ENCODE data around the gene RASSF7.

The RASSF7 gene

GRCh38 chr11:581752-582151 is 21.0 kb downstream of the RASSF7 start:
- no peak overlapping the region for H3K9ac ChIP-seq (ENCODE audit: low read depth, low read length)
- 95% methylated on average over 17 of the region's 17 CpGs for WGBS
- H3K27me3 ChIP-seq (ENCODE audit: insufficient read depth, low read length), result no peaks in the 10 kb centered on the region
- no peaks in the 10 kb centered on the region for H3K9me3 ChIP-seq (ENCODE audit: insufficient read depth, low read depth, low read length)
- no peaks in the 10 kb centered on the region for H3K4me1 ChIP-seq (ENCODE audit: insufficient read depth, low read length)
- H3K27ac ChIP-seq (ENCODE audit: low read depth, low read length), result no peak overlapping the region
- H3K36me3 ChIP-seq (ENCODE audit: insufficient read depth, low read length), result peaks cover 39% of the 10 kb centered on the region
- no peak overlapping the region for H3K4me3 ChIP-seq (ENCODE audit: low read length)

- peaks cover 57% of the 10 kb centered on the region for H3K36me3 ChIP-seq (ENCODE audit: insufficient read depth, low read length)
- no peaks in the 10 kb centered on the region for H3K9me3 ChIP-seq (ENCODE audit: insufficient read depth, low read depth, low read length)
- no peaks in the 10 kb centered on the region for H3K27me3 ChIP-seq (ENCODE audit: insufficient read depth, low read length)
- H3K9ac ChIP-seq (ENCODE audit: low read depth, low read length), result no peak overlapping the region
- no peak overlapping the region for H3K27ac ChIP-seq (ENCODE audit: low read depth, low read length)
- no peaks in the 10 kb centered on the region for H3K4me1 ChIP-seq (ENCODE audit: insufficient read depth, low read length)
- no peak overlapping the region for H3K4me3 ChIP-seq (ENCODE audit: low read length)
- WGBS, result 94% methylated on average over 10 of the region's 10 CpGs
These were observed 23.5 kb downstream of the RASSF7 start for GRCh38 chr11:584287-584686.

GRCh38 chr11:586376-587316 is 25.9 kb downstream of the RASSF7 start:
- Histone ChIP-seq H3K4me1 (ENCODE audit: insufficient read depth, low read length) (no peaks in the 10 kb centered on the region), H3K27me3 (ENCODE audit: insufficient read depth, low read length) (no peaks in the 10 kb centered on the region), H3K27ac (ENCODE audit: low read depth, low read length) (no peak overlapping the region), H3K9me3 (ENCODE audit: insufficient read depth, low read depth, low read length) (no peaks in the 10 kb centered on the region), H3K4me3 (ENCODE audit: low read length) (no peak overlapping the region), H3K36me3 (ENCODE audit: insufficient read depth, low read length) (peaks cover 75% of the 10 kb centered on the region), H3K9ac (ENCODE audit: low read depth, low read length) (no peak overlapping the region)
- 96% methylated on average over 32 of the region's 32 CpGs for WGBS

- no peaks in the 10 kb centered on the region for H3K9me3 ChIP-seq (ENCODE audit: insufficient read depth, low read depth, low read length)
- H3K36me3 ChIP-seq (ENCODE audit: insufficient read depth, low read length), result peaks cover 75% of the 10 kb centered on the region
- H3K27ac ChIP-seq (ENCODE audit: low read depth, low read length), result no peak overlapping the region
- no peak overlapping the region for H3K9ac ChIP-seq (ENCODE audit: low read depth, low read length)
- WGBS, result 95% methylated on average over 7 of the region's 8 CpGs
- no peaks in the 10 kb centered on the region for H3K4me1 ChIP-seq (ENCODE audit: insufficient read depth, low read length)
- H3K27me3 ChIP-seq (ENCODE audit: insufficient read depth, low read length), result no peaks in the 10 kb centered on the region
- no peak overlapping the region for H3K4me3 ChIP-seq (ENCODE audit: low read length)
These were observed 26.8 kb downstream of the RASSF7 start for GRCh38 chr11:587546-587945.

- Histone ChIP-seq H3K9ac (ENCODE audit: low read depth, low read length) (no peak overlapping the region), H3K4me1 (ENCODE audit: insufficient read depth, low read length) (no peaks in the 10 kb centered on the region), H3K9me3 (ENCODE audit: insufficient read depth, low read depth, low read length) (no peaks in the 10 kb centered on the region), H3K27ac (ENCODE audit: low read depth, low read length) (no peak overlapping the region), H3K4me3 (ENCODE audit: low read length) (no peak overlapping the region), H3K36me3 (ENCODE audit: insufficient read depth, low read length) (peaks cover 75% of the 10 kb centered on the region), H3K27me3 (ENCODE audit: insufficient read depth, low read length) (no peaks in the 10 kb centered on the region)
- 95% methylated on average over 6 of the region's 6 CpGs for WGBS
These were observed 27.2 kb downstream of the RASSF7 start for GRCh38 chr11:587978-588380.

- Histone ChIP-seq H3K27me3 (ENCODE audit: insufficient read depth, low read length) (no peaks in the 10 kb centered on the region), H3K27ac (ENCODE audit: low read depth, low read length) (no peak overlapping the region), H3K9ac (ENCODE audit: low read depth, low read length) (no peak overlapping the region), H3K4me1 (ENCODE audit: insufficient read depth, low read length) (no peaks in the 10 kb centered on the region), H3K36me3 (ENCODE audit: insufficient read depth, low read length) (peaks cover 83% of the 10 kb centered on the region), H3K4me3 (ENCODE audit: low read length) (no peak overlapping the region), H3K9me3 (ENCODE audit: insufficient read depth, low read depth, low read length) (no peaks in the 10 kb centered on the region)
- WGBS, result 95% methylated on average over 26 of the region's 26 CpGs
These were observed 29.0 kb downstream of the RASSF7 start for GRCh38 chr11:589798-590197.

GRCh38 chr11:590997-591396 is 30.2 kb downstream of the RASSF7 start:
- H3K27me3 ChIP-seq (ENCODE audit: insufficient read depth, low read length), result no peaks in the 10 kb centered on the region
- no peak overlapping the region for H3K27ac ChIP-seq (ENCODE audit: low read depth, low read length)
- no peaks in the 10 kb centered on the region for H3K4me1 ChIP-seq (ENCODE audit: insufficient read depth, low read length)
- H3K4me3 ChIP-seq (ENCODE audit: low read length), result no peak overlapping the region
- H3K9ac ChIP-seq (ENCODE audit: low read depth, low read length), result no peak overlapping the region
- H3K36me3 ChIP-seq (ENCODE audit: insufficient read depth, low read length), result peaks cover 94% of the 10 kb centered on the region
- WGBS, result 91% methylated on average over 11 of the region's 11 CpGs
- H3K9me3 ChIP-seq (ENCODE audit: insufficient read depth, low read depth, low read length), result no peaks in the 10 kb centered on the region

GRCh38 chr11:592501-592900 is 31.7 kb downstream of the RASSF7 start:
- no peak overlapping the region for H3K27ac ChIP-seq (ENCODE audit: low read depth, low read length)
- no peaks in the 10 kb centered on the region for H3K27me3 ChIP-seq (ENCODE audit: insufficient read depth, low read length)
- H3K9me3 ChIP-seq (ENCODE audit: insufficient read depth, low read depth, low read length), result no peaks in the 10 kb centered on the region
- no peak overlapping the region for H3K4me3 ChIP-seq (ENCODE audit: low read length)
- no peaks in the 10 kb centered on the region for H3K4me1 ChIP-seq (ENCODE audit: insufficient read depth, low read length)
- WGBS, result 96% methylated on average over 22 of the region's 22 CpGs
- peaks cover 93% of the 10 kb centered on the region for H3K36me3 ChIP-seq (ENCODE audit: insufficient read depth, low read length)
- no peak overlapping the region for H3K9ac ChIP-seq (ENCODE audit: low read depth, low read length)

- Histone ChIP-seq H3K9me3 (ENCODE audit: insufficient read depth, low read depth, low read length) (no peaks in the 10 kb centered on the region), H3K4me1 (ENCODE audit: insufficient read depth, low read length) (no peaks in the 10 kb centered on the region), H3K27ac (ENCODE audit: low read depth, low read length) (no peak overlapping the region), H3K9ac (ENCODE audit: low read depth, low read length) (no peak overlapping the region), H3K36me3 (ENCODE audit: insufficient read depth, low read length) (peaks cover 93% of the 10 kb centered on the region), H3K27me3 (ENCODE audit: insufficient read depth, low read length) (no peaks in the 10 kb centered on the region), H3K4me3 (ENCODE audit: low read length) (no peak overlapping the region)
- WGBS, result 96% methylated on average over 10 of the region's 10 CpGs
These were observed 32.1 kb downstream of the RASSF7 start for GRCh38 chr11:592918-593317.

- Histone ChIP-seq H3K4me3 (ENCODE audit: low read length) (no peak overlapping the region), H3K9me3 (ENCODE audit: insufficient read depth, low read depth, low read length) (no peaks in the 10 kb centered on the region), H3K36me3 (ENCODE audit: insufficient read depth, low read length) (peaks cover 94% of the 10 kb centered on the region), H3K27me3 (ENCODE audit: insufficient read depth, low read length) (no peaks in the 10 kb centered on the region), H3K4me1 (ENCODE audit: insufficient read depth, low read length) (no peaks in the 10 kb centered on the region), H3K9ac (ENCODE audit: low read depth, low read length) (no peak overlapping the region), H3K27ac (ENCODE audit: low read depth, low read length) (no peak overlapping the region)
- WGBS, result 94% methylated on average over 21 of the region's 21 CpGs
These were observed 32.6 kb downstream of the RASSF7 start for GRCh38 chr11:593347-593746.

GRCh38 chr11:595400-595799 is 34.6 kb downstream of the RASSF7 start:
- peaks cover 92% of the 10 kb centered on the region for H3K36me3 ChIP-seq (ENCODE audit: insufficient read depth, low read length)

More at GRCh38 chr11:595400-595799, 34.6 kb downstream of the RASSF7 start:
- H3K27me3 ChIP-seq (ENCODE audit: insufficient read depth, low read length), result no peaks in the 10 kb centered on the region
- no peak overlapping the region for H3K27ac ChIP-seq (ENCODE audit: low read depth, low read length)
- H3K9me3 ChIP-seq (ENCODE audit: insufficient read depth, low read depth, low read length), result no peaks in the 10 kb centered on the region
- no peak overlapping the region for H3K9ac ChIP-seq (ENCODE audit: low read depth, low read length)
- no peaks in the 10 kb centered on the region for H3K4me1 ChIP-seq (ENCODE audit: insufficient read depth, low read length)
- H3K4me3 ChIP-seq (ENCODE audit: low read length), result no peak overlapping the region
- 95% methylated on average over 10 of the region's 10 CpGs for WGBS

Measured in HUES64 (cell line).